GM18909 (cell line): ENCODE results near the gene B4GALNT2.
"Not testable (repeated sequence)": the region's sequence is repeated elsewhere in the genome, so short reads cannot be mapped to it uniquely, and the experiment has no call there.

Source experiments
- ATAC-seq: cut with Tn5 transposase; IDR thresholded peaks from one replicate; pipeline ENCODE4 v1.9.1; 2021; ENCODE audit warnings: mild to moderate bottlenecking; ENCODE audit not compliant: unreplicated experiment, poor library complexity

B4GALNT2 gene

GRCh38 chr17:49132699-49133364 lies at the start of gene B4GALNT2:
TSS of gene B4GALNT2 (plus strand) at chr17:49132769. CDS start at chr17:49132793, 24 bp downstream.
- no peak for ATAC-seq

GRCh38 chr17:49085046-49085445 lies 47.5 kb upstream of the B4GALNT2 start:
- not testable (repeated sequence) for ATAC-seq

- ATAC-seq = no peak
Observed at GRCh38 chr17:49085565-49086315, 46.8 kb upstream of the B4GALNT2 start.

- ATAC-seq = no peak
Observed at GRCh38 chr17:49086316-49086605, 46.3 kb upstream of the B4GALNT2 start.

GRCh38 chr17:49086649-49087048 lies 45.9 kb upstream of the B4GALNT2 start:
- no peak for ATAC-seq

GRCh38 chr17:49089094-49089493 lies 43.5 kb upstream of the B4GALNT2 start:
- no peak for ATAC-seq

GRCh38 chr17:49090878-49091594 lies 41.5 kb upstream of the B4GALNT2 start:
- ATAC-seq = no peak

GRCh38 chr17:49093131-49093530 lies 39.4 kb upstream of the B4GALNT2 start:
- no peak for ATAC-seq

- ATAC-seq = no peak
Observed at GRCh38 chr17:49100601-49101000, 32.0 kb upstream of the B4GALNT2 start.

GRCh38 chr17:49101054-49101534 lies 31.5 kb upstream of the B4GALNT2 start:
- no peak for ATAC-seq

GRCh38 chr17:49103360-49103759 lies 29.2 kb upstream of the B4GALNT2 start:
- not testable (repeated sequence) for ATAC-seq

- ATAC-seq = no peak
Observed at GRCh38 chr17:49104511-49105074, 28.0 kb upstream of the B4GALNT2 start.

GRCh38 chr17:49106321-49107210 lies 26.0 kb upstream of the B4GALNT2 start:
- ATAC-seq = no peak

GRCh38 chr17:49107211-49107557 lies 25.4 kb upstream of the B4GALNT2 start:
- ATAC-seq = no peak

GRCh38 chr17:49108318-49108717 lies 24.3 kb upstream of the B4GALNT2 start:
- no peak for ATAC-seq

- no peak for ATAC-seq
Observed at GRCh38 chr17:49110509-49110908, 22.1 kb upstream of the B4GALNT2 start.

GRCh38 chr17:49111934-49112333 lies 20.6 kb upstream of the B4GALNT2 start:
- ATAC-seq = no peak

GRCh38 chr17:49112936-49113335 lies 19.6 kb upstream of the B4GALNT2 start:
- no peak for ATAC-seq

- ATAC-seq = no peak
Observed at GRCh38 chr17:49114703-49115102, 17.9 kb upstream of the B4GALNT2 start.
